HepG2 (cell line): Measurements from ENCODE around the gene CAPZB. TPM values are rescaled to one million over a fixed set of nuclear protein-coding genes. Genes with fewer than 3 reads are reported as not detected.

Experiments
- ATAC-seq: fragments of 200-7000 bp; cut with Tn5 transposase; 3 replicates; pipeline ENCODE4 v1.9.1; 2020; ENCODE audit warnings: mild to moderate bottlenecking, moderate library complexity
- BruUV-seq: library from RNA; stranded (reverse); fragments of 400-500 nt; replicated peaks from 2 replicates; lab custom pipeline; 2021; lab: Mats Ljungman, UMichigan
- CTCF ChIA-PET: fragments of 300-600 bp; formaldehyde crosslinking; extraction: SDS; loops from one replicate; lab custom pipeline; 2021; ENCODE audit warnings: low total read pairs, inconsistent platforms, low intra/inter-chr PET ratio; lab: Yijun Ruan, JAX
- POLR2A ChIA-PET: fragments of 350-600 bp; sonication (Branson Sonifier 250); formaldehyde crosslinking; loops from one replicate; lab custom pipeline; 2020; ENCODE audit warnings: antibody characterized with exemption, inconsistent platforms; lab: Yijun Ruan, JAX
- DNase-seq: peaks from one replicate; pipeline ENCODE4 v3.0.0-alpha.2; 2015; ENCODE audit warnings: low spot score
- FAIRE-seq: peaks from 3 replicates; lab custom pipeline; 2011; peaks lifted over from hg19 to GRCh38; lab: Jason Lieb, UNC
- H2AFZ ChIP-seq: one replicate; pipeline ENCODE4 v1.6.1; 2011; ENCODE audit warnings: low read length, inconsistent platforms
- H3K27ac ChIP-seq: fragments of 300-600 bp; 3 replicates; pipeline ENCODE4 v1.8.0; 2011; ENCODE audit warnings: mixed run types, mild to moderate bottlenecking, mixed read lengths, low read length, inconsistent platforms; ENCODE audit not compliant: insufficient read depth; ENCODE audit errors: extremely low read length
- H3K27me3 ChIP-seq, 2 experiments: fragments of 200-600 bp in 1 of 2; 2 replicates in 1 of 2; 3 replicates in 1 of 2; pipeline versions ENCODE4 v1.6.0 to v1.8.0; 2011; ENCODE audit warnings: low read length in 2 of 2, mild to moderate bottlenecking in 2 of 2, moderate library complexity in 2 of 2, inconsistent platforms in 1 of 2; ENCODE audit not compliant: insufficient read depth in 2 of 2, control insufficient read depth in 1 of 2
- H3K36me3 ChIP-seq, 2 experiments: fragments of 200-600 bp in 1 of 2; replicated peaks in 1 of 2; 2 replicates in 1 of 2; 3 replicates in 1 of 2; pipeline versions ENCODE4 v1.5.1 to v1.8.0; 2011; ENCODE audit warnings: low read length in 2 of 2, inconsistent platforms in 1 of 2; ENCODE audit not compliant: insufficient read depth in 2 of 2, control insufficient read depth in 1 of 2
- H3K4me1 ChIP-seq: 2 replicates; pipeline ENCODE4 v1.5.1; 2012; ENCODE audit warnings: low read length, inconsistent platforms; ENCODE audit not compliant: insufficient read depth
- H3K4me2 ChIP-seq: 2 replicates; pipeline ENCODE4 v1.6.0; 2011; ENCODE audit warnings: low read depth, low read length, inconsistent platforms
- H3K4me3 ChIP-seq, 3 experiments: fragments of 200-600 bp in 1 of 3; sonication (generic), shearing (Covaris generic) in 1 of 3; replicated peaks in 1 of 3; 2 replicates each; pipeline ENCODE4 v1.5.1; 2011 to 2016; ENCODE audit warnings: low read length in 3 of 3, inconsistent platforms in 2 of 3, low read depth in 2 of 3, mild to moderate bottlenecking in 2 of 3, control low read depth in 1 of 3, mixed read lengths in 1 of 3; ENCODE audit not compliant: insufficient read depth in 1 of 3
- H3K79me2 ChIP-seq: one replicate; pipeline ENCODE4 v1.6.1; 2011; ENCODE audit warnings: low read length, inconsistent platforms; ENCODE audit not compliant: insufficient read depth
- H3K9ac ChIP-seq: 2 replicates; pipeline ENCODE4 v1.6.0; 2011; ENCODE audit warnings: mild to moderate bottlenecking, low read depth, low read length, inconsistent platforms; ENCODE audit not compliant: insufficient read depth
- H3K9me3 ChIP-seq: 2 replicates; pipeline ENCODE4 v1.5.1; 2012; ENCODE audit warnings: mild to moderate bottlenecking, low read length
- H4K20me1 ChIP-seq: 2 replicates; pipeline ENCODE4 v1.6.0; 2011; ENCODE audit warnings: inconsistent platforms, mild to moderate bottlenecking, low read length, moderate library complexity; ENCODE audit not compliant: insufficient read depth
- CCAR2 ChIP-seq: fragments of 200-400 bp; formaldehyde crosslinking; optimal IDR thresholded peaks from 2 replicates; pipeline ENCODE3; 2018; ENCODE audit warnings: low read depth, mild to moderate bottlenecking, low read length, moderate library complexity
- CENPT ChIP-seq: sonication (generic); formaldehyde crosslinking; IDR thresholded peaks from 2 replicates; pipeline ENCODE4 v1.8.0; 2022; ENCODE audit warnings: low read depth, mild to moderate bottlenecking, moderate library complexity, missing genetic modification reagents
- POLR2AphosphoS5 ChIP-seq: IDR thresholded peaks from 2 replicates; pipeline ENCODE4 v1.6.1; 2012; ENCODE audit warnings: low read depth, low read length
- SAP130 ChIP-seq: IDR thresholded peaks from 2 replicates; pipeline ENCODE4 v1.6.1; 2016; ENCODE audit warnings: low read depth
- SMC3 ChIP-seq: IDR thresholded peaks from 2 replicates; pipeline ENCODE4 v1.6.1; 2011; ENCODE audit warnings: low read length, improper control_type of control experiment
- SOX6 ChIP-seq, 2 experiments: fragments of 450-650 bp in 1 of 2; sonication (generic) in 1 of 2; formaldehyde crosslinking in 1 of 2; IDR thresholded peaks; 2 replicates each; pipeline versions ENCODE4 v1.4.0 to v1.6.1; 2017 to 2020; ENCODE audit warnings: antibody characterized with exemption in 1 of 2, mild to moderate bottlenecking in 1 of 2, missing genetic modification reagents in 1 of 2
- ZFP91 ChIP-seq: sonication (generic); formaldehyde crosslinking; IDR thresholded peaks from 2 replicates; pipeline ENCODE4 v1.9.0; 2022; ENCODE audit warnings: missing genetic modification reagents, mild to moderate bottlenecking, borderline replicate concordance
- ZNF30 ChIP-seq: sonication (generic); formaldehyde crosslinking; IDR thresholded peaks from 2 replicates; pipeline ENCODE4 v1.5.0; 2020; ENCODE audit warnings: mild to moderate bottlenecking, missing genetic modification reagents
- ZNF547 ChIP-seq: sonication (generic); formaldehyde crosslinking; IDR thresholded peaks from 2 replicates; pipeline ENCODE4 v1.5.1; 2020; ENCODE audit warnings: mild to moderate bottlenecking, missing genetic modification reagents
- ZNF615 ChIP-seq: sonication (generic); formaldehyde crosslinking; IDR thresholded peaks from 2 replicates; pipeline ENCODE4 v1.5.0; 2020; ENCODE audit warnings: mild to moderate bottlenecking, missing genetic modification reagents, borderline replicate concordance
- WGBS: methylation state at CpG from one replicate; pipeline ENCODE4 v1.1.6; 2017; ENCODE audit warnings: low lambda C conversion rate; 5-methylcytosine and 5-hydroxymethylcytosine counted together
- in situ Hi-C: cut with HindIII; loops from 2 replicates; pipeline ENCODE4 v1.10.0; 2017; ENCODE audit warnings: low pct_unique_long_range_greater_than_20kb; ENCODE audit not compliant: extremely low pct_ligation_motif_present
- intact Hi-C: fragments of 100-400 bp; cut with micrococcal nuclease; formaldehyde crosslinking; loops from one replicate; pipeline ENCODE4 v1.10.0; 2022; ENCODE audit not compliant: unreplicated experiment
- polyA plus RNA-seq, 8 experiments: library from polyadenylated mRNA; depleted of rRNA in 3 of 8; stranded (reverse) in 7 of 8; unstranded in 1 of 8; fragments of >200 nt; fragmentation: Illumina TruSeq in 4 of 8; extraction: Trizol in 4 of 8; gene quantifications; 2 replicates each; pipeline versions ENCODE4 v1.2.1 to v1.2.3, GENCODE V29; 2011 to 2016; ENCODE audit warnings: low read depth in 4 of 8, missing spikeins in 1 of 8, mixed read lengths in 1 of 8; ENCODE audit not compliant: insufficient read depth in 1 of 8
- total RNA-seq, 5 experiments: library from RNA; depleted of rRNA; stranded (reverse); fragments of >200 nt; fragmentation: Illumina TruSeq; extraction: Trizol; gene quantifications; 2 replicates each; pipeline ENCODE4 v1.2.3, GENCODE V29; 2016; ENCODE audit warnings: low read depth in 1 of 5
- TF ChIP-seq, protein P1 (sequence below): sonication (generic); formaldehyde crosslinking; IDR thresholded peaks from 2 replicates; pipeline ENCODE4 v1.4.0; 2020; ENCODE audit warnings: missing genetic modification reagents, borderline replicate concordance
- TF ChIP-seq, protein P2 (sequence below): sonication (generic); formaldehyde crosslinking; IDR thresholded peaks from 2 replicates; pipeline ENCODE4 v1.5.0; 2020; ENCODE audit warnings: mild to moderate bottlenecking, missing genetic modification reagents, moderate library complexity
- TF ChIP-seq, protein P3 (sequence below): sonication (generic); formaldehyde crosslinking; IDR thresholded peaks from 2 replicates; pipeline ENCODE4 v1.9.0; 2021; ENCODE audit warnings: missing genetic modification reagents, borderline replicate concordance

Gene CAPZB
- total and polyA plus RNA-seq, 2 of the 13 experiments (the other 11 are each of a cell fraction or from before 2014, with no cell fraction given), result 58.9 to 76.9 TPM

- no peak overlapping the region for H3K4me2 ChIP-seq
- BruUV-seq, result no TSS peak
- no peaks in the 10 kb centered on the region for H3K9me3 ChIP-seq
- ChIA-PET CTCF (interaction anchor here (2.0 to 2.3 kb wide), 2 partner anchors 260 to 263 kb away, joined by 9 to 12 read pairs; no protein-coding TSS in a partner anchor), POLR2A (no interaction called here)
- in situ Hi-C loops, result no loop called here
- peaks cover 5 to 12% of the 10 kb centered on the region in 2 experiments; a peak in 4 of 5 replicates for H3K36me3 ChIP-seq
- peaks cover 44% of the 10 kb centered on the region for H3K79me2 ChIP-seq
- H3K4me1 ChIP-seq, result peaks cover 58% of the 10 kb centered on the region
- no peak for DNase-seq
- no peak overlapping the region for H2AFZ ChIP-seq
- no peaks in the 10 kb centered on the region for H3K27me3 ChIP-seq
- no peak overlapping the region for H3K27ac ChIP-seq
- no peak for ATAC-seq
- intact Hi-C loops, result loop anchor here (1.0 to 2.0 kb wide), 2 partner anchors 45 to 260 kb away; no protein-coding TSS in a partner anchor
- H3K9ac ChIP-seq, result peak overlapping the region; percentile 12; the same call in 1 of the 2 replicates
- peaks cover 10% of the 10 kb centered on the region; the same call in 1 of the 2 replicates for H4K20me1 ChIP-seq
- H3K4me3 ChIP-seq, result no peak overlapping the region
- 65% methylated on average over 17 of the region's 17 CpGs for WGBS
- peak; percentile 47 for FAIRE-seq
- peak; percentile 47; the same call in 1 of the 2 replicates for TF ChIP-seq ZNF547
- TF ChIP-seq, protein P1, sequence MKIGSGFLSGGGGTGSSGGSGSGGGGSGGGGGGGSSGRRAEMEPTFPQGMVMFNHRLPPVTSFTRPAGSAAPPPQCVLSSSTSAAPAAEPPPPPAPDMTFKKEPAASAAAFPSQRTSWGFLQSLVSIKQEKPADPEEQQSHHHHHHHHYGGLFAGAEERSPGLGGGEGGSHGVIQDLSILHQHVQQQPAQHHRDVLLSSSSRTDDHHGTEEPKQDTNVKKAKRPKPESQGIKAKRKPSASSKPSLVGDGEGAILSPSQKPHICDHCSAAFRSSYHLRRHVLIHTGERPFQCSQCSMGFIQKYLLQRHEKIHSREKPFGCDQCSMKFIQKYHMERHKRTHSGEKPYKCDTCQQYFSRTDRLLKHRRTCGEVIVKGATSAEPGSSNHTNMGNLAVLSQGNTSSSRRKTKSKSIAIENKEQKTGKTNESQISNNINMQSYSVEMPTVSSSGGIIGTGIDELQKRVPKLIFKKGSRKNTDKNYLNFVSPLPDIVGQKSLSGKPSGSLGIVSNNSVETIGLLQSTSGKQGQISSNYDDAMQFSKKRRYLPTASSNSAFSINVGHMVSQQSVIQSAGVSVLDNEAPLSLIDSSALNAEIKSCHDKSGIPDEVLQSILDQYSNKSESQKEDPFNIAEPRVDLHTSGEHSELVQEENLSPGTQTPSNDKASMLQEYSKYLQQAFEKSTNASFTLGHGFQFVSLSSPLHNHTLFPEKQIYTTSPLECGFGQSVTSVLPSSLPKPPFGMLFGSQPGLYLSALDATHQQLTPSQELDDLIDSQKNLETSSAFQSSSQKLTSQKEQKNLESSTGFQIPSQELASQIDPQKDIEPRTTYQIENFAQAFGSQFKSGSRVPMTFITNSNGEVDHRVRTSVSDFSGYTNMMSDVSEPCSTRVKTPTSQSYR, result no peak
- TF ChIP-seq SAP130 (CRISPR knock-in tag), result 0 out of 2 replicates have a peak, but pooled peaks have one; percentile 18
- TF ChIP-seq, protein P2, sequence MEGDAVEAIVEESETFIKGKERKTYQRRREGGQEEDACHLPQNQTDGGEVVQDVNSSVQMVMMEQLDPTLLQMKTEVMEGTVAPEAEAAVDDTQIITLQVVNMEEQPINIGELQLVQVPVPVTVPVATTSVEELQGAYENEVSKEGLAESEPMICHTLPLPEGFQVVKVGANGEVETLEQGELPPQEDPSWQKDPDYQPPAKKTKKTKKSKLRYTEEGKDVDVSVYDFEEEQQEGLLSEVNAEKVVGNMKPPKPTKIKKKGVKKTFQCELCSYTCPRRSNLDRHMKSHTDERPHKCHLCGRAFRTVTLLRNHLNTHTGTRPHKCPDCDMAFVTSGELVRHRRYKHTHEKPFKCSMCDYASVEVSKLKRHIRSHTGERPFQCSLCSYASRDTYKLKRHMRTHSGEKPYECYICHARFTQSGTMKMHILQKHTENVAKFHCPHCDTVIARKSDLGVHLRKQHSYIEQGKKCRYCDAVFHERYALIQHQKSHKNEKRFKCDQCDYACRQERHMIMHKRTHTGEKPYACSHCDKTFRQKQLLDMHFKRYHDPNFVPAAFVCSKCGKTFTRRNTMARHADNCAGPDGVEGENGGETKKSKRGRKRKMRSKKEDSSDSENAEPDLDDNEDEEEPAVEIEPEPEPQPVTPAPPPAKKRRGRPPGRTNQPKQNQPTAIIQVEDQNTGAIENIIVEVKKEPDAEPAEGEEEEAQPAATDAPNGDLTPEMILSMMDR (CRISPR knock-in tag), result peak; percentile 69
- TF ChIP-seq ZNF615 (CRISPR knock-in tag), result no peak
- TF ChIP-seq ZNF30 (CRISPR knock-in tag), result no peak
- no peak for TF ChIP-seq CENPT
- TF ChIP-seq CCAR2, result no peak
- TF ChIP-seq, protein P3, sequence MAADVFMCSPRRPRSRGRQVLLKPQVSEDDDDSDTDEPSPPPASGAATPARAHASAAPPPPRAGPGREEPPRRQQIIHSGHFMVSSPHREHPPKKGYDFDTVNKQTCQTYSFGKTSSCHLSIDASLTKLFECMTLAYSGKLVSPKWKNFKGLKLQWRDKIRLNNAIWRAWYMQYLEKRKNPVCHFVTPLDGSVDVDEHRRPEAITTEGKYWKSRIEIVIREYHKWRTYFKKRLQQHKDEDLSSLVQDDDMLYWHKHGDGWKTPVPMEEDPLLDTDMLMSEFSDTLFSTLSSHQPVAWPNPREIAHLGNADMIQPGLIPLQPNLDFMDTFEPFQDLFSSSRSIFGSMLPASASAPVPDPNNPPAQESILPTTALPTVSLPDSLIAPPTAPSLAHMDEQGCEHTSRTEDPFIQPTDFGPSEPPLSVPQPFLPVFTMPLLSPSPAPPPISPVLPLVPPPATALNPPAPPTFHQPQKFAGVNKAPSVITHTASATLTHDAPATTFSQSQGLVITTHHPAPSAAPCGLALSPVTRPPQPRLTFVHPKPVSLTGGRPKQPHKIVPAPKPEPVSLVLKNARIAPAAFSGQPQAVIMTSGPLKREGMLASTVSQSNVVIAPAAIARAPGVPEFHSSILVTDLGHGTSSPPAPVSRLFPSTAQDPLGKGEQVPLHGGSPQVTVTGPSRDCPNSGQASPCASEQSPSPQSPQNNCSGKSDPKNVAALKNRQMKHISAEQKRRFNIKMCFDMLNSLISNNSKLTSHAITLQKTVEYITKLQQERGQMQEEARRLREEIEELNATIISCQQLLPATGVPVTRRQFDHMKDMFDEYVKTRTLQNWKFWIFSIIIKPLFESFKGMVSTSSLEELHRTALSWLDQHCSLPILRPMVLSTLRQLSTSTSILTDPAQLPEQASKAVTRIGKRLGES, result no peak
- TF ChIP-seq POLR2AphosphoS5, result no peak
- peak; percentile 84 for TF ChIP-seq SMC3
- TF ChIP-seq SOX6 (IDR thresholded peaks at IDR 0.05), result no peak
- TF ChIP-seq SOX6 (CRISPR knock-in tag; IDR thresholded peaks at IDR 0.05), result no peak
- no peak for TF ChIP-seq ZFP91 (CRISPR knock-in tag)
These were observed 94.3 kb downstream of the CAPZB start for GRCh38 chr1:19390901-19391595.
